ENCODE measurements around the gene MAN1B1.
"Not testable (repeated sequence)": the region's sequence is repeated elsewhere in the genome, so short reads cannot be mapped to it uniquely, and the experiment has no call there.

MAN1B1 gene

DNA sequence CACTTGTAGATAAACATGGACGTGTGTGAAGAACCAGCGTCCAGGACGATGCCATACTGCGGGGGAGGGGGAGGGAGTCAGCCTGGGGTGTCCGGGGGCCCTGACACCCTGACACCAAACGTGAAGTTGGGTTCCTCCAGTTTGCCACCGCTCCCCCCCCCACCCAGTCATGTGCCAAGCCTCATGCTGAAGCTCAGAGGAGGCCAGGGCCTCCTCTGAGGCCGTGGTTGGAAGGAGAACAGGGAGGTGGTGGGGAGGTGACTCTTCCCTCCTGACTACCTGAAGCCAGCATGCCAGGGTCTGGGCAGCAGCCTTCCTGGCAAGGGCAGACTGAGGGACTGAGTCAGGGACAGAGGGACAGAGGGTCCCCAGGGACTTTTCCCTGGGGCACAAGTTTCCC is 34.5 kb upstream of the MAN1B1 start:
- in situ Hi-C loops (cut with HindIII; ENCODE audit: low sequenced_read_pairs), result no loop called here

GRCh38 chr9:137052998-137053943 is 33.5 kb upstream of the MAN1B1 start:
- in situ Hi-C loops (cut with HindIII; ENCODE audit: low sequenced_read_pairs), result no loop called here

DNA sequence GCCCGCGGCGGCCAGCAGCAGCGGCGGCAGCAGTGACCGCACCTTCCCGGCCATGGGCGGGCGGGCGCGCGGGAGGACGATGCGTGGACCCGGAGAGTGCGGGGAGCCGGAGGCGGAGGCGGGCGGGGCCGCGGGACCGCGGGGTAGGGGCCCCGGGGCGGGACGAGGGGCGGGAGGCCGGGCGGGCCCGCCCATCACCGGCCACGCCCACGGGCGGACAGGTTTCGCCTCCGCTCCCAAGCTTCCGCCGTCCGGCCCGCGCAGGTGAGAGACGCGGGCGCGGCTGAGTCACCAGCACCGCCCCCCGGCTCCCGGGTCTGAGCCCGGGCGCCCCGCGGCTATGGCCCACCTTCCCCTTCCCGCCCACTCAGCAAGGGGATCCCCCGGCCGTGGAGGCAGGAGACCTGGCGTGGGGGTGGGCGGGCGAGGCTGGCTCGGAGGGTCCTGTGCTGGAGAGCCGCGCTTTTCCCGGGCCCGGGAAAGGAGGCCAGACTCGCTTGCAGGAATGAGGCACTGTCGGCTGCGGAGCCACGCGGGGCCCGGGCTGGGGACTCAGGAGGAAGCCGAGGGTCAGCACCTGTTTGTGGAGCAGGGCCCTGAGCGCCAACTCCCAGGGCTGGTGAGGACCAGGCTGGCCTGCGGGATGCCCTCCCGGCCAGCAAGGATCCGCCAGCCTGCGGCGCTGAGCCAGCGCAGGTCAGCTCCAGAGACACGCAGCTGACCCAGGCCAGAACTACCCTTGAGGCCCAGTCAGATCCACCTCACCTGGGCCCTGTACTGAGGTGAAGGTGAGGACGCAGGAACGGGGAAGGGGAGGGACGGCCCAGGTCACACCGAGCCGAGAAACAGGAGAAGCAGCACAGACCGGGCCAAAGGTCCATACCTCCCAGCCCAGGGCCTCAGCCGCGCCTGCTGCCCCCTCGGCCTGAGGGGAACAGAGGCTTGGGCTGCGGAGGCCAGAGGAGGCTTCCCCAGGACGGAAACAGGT is 32.5 kb upstream of the MAN1B1 start, which contains the start of gene ENTPD2:
Gene ENTPD2, minus strand, starts transcription at position 118 of the 988 bp plus-strand sequence. Its CDS starts 64 bp downstream, at position 54.
- in situ Hi-C loops (cut with HindIII; ENCODE audit: low sequenced_read_pairs), result no loop called here

DNA sequence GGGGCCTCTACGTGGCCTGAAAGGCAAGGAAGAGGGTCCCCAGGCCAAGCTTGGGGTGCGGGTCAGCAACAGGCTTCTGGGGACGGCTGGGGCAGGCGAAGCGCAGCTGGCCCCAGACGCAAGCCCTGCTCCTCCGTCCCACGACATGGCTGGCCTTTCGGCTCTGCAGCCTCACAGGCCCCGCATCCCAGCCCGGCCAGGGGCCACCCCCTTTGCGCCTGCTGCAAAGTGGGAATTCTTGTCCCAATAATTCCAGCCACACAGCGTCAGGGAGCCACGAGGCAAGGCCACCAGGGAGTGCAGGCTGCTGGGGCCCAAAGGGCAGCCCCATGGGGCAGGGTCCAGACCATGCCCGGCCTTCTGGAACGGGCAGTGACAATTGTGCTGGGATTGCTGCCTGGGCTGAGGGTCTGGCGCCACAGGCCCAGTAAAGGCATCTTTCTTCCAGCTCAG is 31.8 kb upstream of the MAN1B1 start:
- in situ Hi-C loops (cut with HindIII; ENCODE audit: low sequenced_read_pairs), result no loop called here

DNA sequence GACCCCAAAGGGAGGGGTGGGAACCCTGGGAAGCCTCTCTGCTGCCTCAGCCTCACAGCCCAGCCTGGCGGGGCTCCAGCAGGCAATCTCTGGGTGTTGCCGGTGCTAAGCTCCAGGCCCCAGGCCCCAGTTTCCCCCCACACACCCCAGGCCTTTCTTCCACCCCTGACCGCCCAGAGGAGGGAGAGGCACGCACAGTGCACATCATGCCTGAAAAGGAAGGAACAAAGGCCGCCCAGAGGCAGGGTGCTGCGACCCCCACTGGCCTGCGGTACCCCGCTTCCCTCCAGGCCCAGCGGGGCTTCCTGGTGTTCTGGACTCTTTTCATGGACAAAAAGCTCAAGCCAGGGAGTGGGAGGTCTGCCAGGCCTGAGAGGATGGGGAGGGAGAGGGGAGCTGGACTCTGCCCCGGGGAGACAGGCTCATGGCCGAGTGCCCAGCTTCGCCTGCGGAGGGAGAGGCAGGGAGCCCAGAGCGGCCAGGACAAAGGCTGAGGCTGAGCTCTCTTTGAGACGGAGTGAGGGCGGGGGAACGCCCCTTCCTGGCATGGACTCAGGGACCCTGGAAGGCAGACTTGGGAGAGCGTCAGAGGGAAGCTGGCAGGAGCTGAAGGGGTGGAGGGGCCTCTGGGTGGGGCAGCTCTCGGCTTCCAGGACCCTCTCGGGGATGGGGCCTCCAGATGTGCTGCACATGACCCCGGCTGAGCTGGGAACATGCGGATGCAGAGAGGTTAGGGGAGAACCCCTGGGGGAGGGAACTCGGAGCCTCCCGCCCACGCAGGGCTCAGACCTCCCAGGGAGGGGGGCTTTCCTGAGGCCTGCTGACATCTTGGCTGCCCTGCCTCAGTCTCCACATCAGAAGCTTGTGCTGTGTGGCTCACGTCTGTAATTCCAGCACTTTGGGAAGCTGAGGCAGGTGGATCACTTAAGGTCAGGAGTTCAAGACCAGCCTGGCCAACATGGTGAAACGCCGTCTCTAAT is 31.1 kb upstream of the MAN1B1 start:
- in situ Hi-C loops (cut with HindIII; ENCODE audit: low sequenced_read_pairs), result no loop called here

- in situ Hi-C loops (cut with HindIII; ENCODE audit: low sequenced_read_pairs), result no loop called here
Observed at GRCh38 chr9:137056739-137057415, 29.9 kb upstream of the MAN1B1 start.

DNA sequence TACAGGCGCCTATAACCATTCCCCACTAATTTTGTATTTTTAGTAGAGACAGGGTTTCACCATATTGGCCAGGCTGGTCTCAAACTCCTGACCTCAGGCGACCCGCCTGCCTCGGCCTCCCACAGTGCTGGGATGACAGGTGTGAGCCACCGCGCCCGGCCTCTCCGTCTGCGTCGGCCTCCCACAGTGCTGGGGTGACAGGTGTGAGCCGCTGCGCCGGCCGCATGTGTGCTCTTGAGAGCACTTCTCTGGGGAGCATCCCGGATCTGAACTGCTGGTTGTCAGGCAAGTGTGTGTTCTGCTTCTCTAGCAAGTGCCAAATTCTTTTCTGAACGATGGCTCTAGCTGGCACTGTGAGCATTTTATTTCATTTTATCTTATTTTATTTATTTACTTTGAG is 29.2 kb upstream of the MAN1B1 start:
- in situ Hi-C loops (cut with HindIII; ENCODE audit: low sequenced_read_pairs), result no loop called here

GRCh38 chr9:137058521-137059234 is 28.1 kb upstream of the MAN1B1 start:
- in situ Hi-C loops (cut with HindIII; ENCODE audit: low sequenced_read_pairs), result no loop called here

DNA sequence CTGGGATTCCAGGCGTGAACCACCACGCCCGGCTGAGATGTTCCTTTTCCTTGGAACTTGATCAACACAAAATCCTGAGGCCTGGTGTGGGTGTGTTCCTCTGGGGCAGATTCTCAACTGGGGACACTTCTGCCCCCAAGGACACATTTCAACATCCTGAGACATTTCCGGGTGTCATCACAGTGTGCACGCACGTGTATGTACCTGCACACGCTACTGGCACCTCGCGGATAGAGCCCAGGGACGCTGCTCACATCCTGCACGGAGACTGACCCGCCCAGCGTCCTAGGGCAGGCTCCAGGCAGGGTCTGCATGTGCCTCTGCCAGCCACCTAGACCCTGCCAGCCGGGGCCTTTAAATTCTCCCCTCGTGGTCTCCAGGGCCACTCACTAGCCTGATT is 24.4 kb upstream of the MAN1B1 start:
- in situ Hi-C loops (cut with HindIII; ENCODE audit: low sequenced_read_pairs), result no loop called here

- in situ Hi-C loops (cut with HindIII; ENCODE audit: low sequenced_read_pairs), result not testable (repeated sequence)
Observed at GRCh38 chr9:137062798-137063197, 24.0 kb upstream of the MAN1B1 start.

- in situ Hi-C loops (cut with HindIII; ENCODE audit: low sequenced_read_pairs), result no loop called here
Observed at GRCh38 chr9:137063311-137064026, 23.3 kb upstream of the MAN1B1 start.

GRCh38 chr9:137064027-137064879 is 22.5 kb upstream of the MAN1B1 start:
- in situ Hi-C loops (cut with HindIII; ENCODE audit: low sequenced_read_pairs), result no loop called here

DNA sequence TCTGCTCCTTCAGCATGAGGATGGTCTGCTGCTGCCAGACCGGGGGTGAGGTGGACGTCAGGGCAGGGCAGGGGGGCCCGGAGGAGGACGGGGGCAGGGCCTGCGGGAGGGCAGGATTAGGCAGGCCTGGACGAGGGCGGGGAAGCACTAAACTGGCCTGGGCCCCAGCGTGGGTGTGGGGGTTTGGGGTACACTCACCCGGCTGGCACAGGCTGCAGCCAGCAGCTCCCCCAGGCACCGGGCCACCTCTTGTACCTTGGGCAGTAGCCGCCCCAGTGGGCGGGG is 22.0 kb upstream of the MAN1B1 start:
- in situ Hi-C loops (cut with HindIII; ENCODE audit: low sequenced_read_pairs), result no loop called here

GRCh38 chr9:137065336-137065967 is 21.3 kb upstream of the MAN1B1 start:
- in situ Hi-C loops (cut with HindIII; ENCODE audit: low sequenced_read_pairs), result no loop called here

- in situ Hi-C loops (cut with HindIII; ENCODE audit: low sequenced_read_pairs), result no loop called here
Observed at GRCh38 chr9:137066096-137066861, 20.5 kb upstream of the MAN1B1 start.

GRCh38 chr9:137067860-137068538 is 18.8 kb upstream of the MAN1B1 start:
- in situ Hi-C loops (cut with HindIII; ENCODE audit: low sequenced_read_pairs), result no loop called here

All from endothelial cell of hepatic sinusoid (primary cell).